Sigmoid colon (tissue), 7 donors: Measurements from ENCODE around the gene NCOA1. TPM values are rescaled to one million over a fixed set of nuclear protein-coding genes. Genes with fewer than 3 reads are reported as not detected.

Experiments
- DNase-seq: peaks from one replicate; pipeline ENCODE4 v3.0.0-alpha.2; 2019
- H3K27ac ChIP-seq, 4 donors: fragments of 200-600 bp; sonication (generic); one replicate each; pipeline ENCODE4 v1.5.1; 2016 to 2019; ENCODE audit warnings: mild to moderate bottlenecking in 1 of 4
- H3K27me3 ChIP-seq, 3 donors: fragments of 200-600 bp; sonication (generic); one replicate each; pipeline ENCODE4 v1.5.1; 2019; ENCODE audit warnings: mild to moderate bottlenecking in 1 of 3
- H3K36me3 ChIP-seq, 4 donors: fragments of 200-600 bp; sonication (generic); one replicate each; pipeline ENCODE4 v1.5.1; 2016 to 2019
- H3K4me1 ChIP-seq, 4 donors: fragments of 200-600 bp; sonication (generic); one replicate each; pipeline ENCODE4 v1.5.1; 2017 to 2019
- H3K4me3 ChIP-seq, 4 donors: fragments of 200-600 bp; sonication (generic); one replicate each; pipeline ENCODE4 v1.5.1; 2017 to 2019; ENCODE audit warnings: mild to moderate bottlenecking in 2 of 4, moderate library complexity in 1 of 4
- H3K9me3 ChIP-seq, 4 donors: fragments of 200-600 bp in 3 of 4; sonication (generic) in 3 of 4; one replicate each; pipeline versions ENCODE4 v1.5.1 to v1.6.1; 2013 to 2019
- CTCF ChIP-seq, 4 experiments: fragments of 450-650 bp in 3 of 4; fragments of 200-600 bp in 1 of 4; IDR thresholded peaks; one replicate each; pipeline ENCODE4 v1.5.1; 2016 to 2019; ENCODE audit warnings: antibody characterized with exemption in 4 of 4, mild to moderate bottlenecking in 3 of 4, moderate library complexity in 2 of 4
- EP300 ChIP-seq, 4 donors: sonication (generic); formaldehyde crosslinking; IDR thresholded peaks; one replicate each; pipeline ENCODE4 v1.6.1; 2017; ENCODE audit warnings: antibody characterized with exemption in 4 of 4
- POLR2A ChIP-seq, 2 donors: fragments of 450-650 bp; IDR thresholded peaks; one replicate each; pipeline ENCODE4 v1.6.1; 2016; ENCODE audit warnings: antibody characterized with exemption in 2 of 2, mild to moderate bottlenecking in 2 of 2, moderate library complexity in 2 of 2
- POLR2AphosphoS5 ChIP-seq, 4 donors: sonication (generic); formaldehyde crosslinking; IDR thresholded peaks; one replicate each; pipeline ENCODE4 v1.6.1; 2017; ENCODE audit warnings: antibody characterized with exemption in 4 of 4
- WGBS, 2 donors: extraction: QIAGEN DNeasy Blood & Tissue Kit; methylation state at CpG; one replicate each; pipeline ENCODE4 v1.1.7; 2013; 5-methylcytosine and 5-hydroxymethylcytosine counted together
- intact Hi-C: fragments of 100-400 bp; cut with DNase I; formaldehyde crosslinking; loops from one replicate; pipeline ENCODE4 v1.15.1; 2023
- polyA plus RNA-seq, 3 donors: library from polyadenylated mRNA; stranded (reverse); fragments of 200-250 nt; gene quantifications; one replicate each; pipeline ENCODE4 v1.2.3, GENCODE V29; 2013
- total RNA-seq, 4 donors: library from RNA; depleted of rRNA; stranded (reverse); fragments of >200 nt; gene quantifications; one replicate each; pipeline ENCODE4 v1.1.0, GENCODE V29; 2016
- donor health status: healthy with polysubstance abuse.
- donor health status: Bipolar disorder and iron deficiency.
- donor health status: healthy.

NCOA1 gene
- total and polyA plus RNA-seq, 7 donors, result 11.3 to 61.7 (median 49.2) TPM

DNA sequence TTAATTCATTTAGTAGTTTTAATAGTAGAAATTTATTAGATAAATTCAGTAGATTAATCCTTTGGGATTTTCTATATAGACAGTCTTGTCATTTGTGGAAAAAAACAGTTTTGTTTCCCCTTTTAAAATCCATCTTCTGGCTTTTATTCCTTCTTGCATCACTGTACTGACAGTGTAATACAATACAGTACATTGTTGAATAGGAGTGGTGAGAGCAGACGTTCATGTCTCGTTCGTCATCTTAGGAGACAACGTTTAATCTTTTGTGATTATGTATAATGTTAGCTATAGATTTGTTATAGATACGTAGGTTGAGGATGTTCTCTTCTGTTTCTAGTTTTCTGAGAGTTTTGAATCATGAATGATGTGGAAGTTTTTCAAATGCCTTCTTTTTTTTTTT lies 61.8 kb downstream of the NCOA1 start:
- no peak for DNase-seq
- Histone ChIP-seq H3K27ac (no peak overlapping the region), H3K27me3 (no peaks in the 10 kb centered on the region), H3K4me3 (no peak overlapping the region), H3K9me3 (no peaks in the 10 kb centered on the region), H3K4me1 (no peaks in the 10 kb centered on the region), H3K36me3 (no peaks in the 10 kb centered on the region)
- intact Hi-C loops, result no loop called here
- WGBS, 2 donors, result 85 to 91% methylated on average over 5 of the region's 5 CpGs
- TF ChIP-seq POLR2A (IDR thresholded peaks at IDR 0.05) (no peak), EP300 (IDR thresholded peaks at IDR 0.05) (no peak), CTCF (IDR thresholded peaks at IDR 0.05) (no peak), POLR2AphosphoS5 (IDR thresholded peaks at IDR 0.05) (no peak)

DNA sequence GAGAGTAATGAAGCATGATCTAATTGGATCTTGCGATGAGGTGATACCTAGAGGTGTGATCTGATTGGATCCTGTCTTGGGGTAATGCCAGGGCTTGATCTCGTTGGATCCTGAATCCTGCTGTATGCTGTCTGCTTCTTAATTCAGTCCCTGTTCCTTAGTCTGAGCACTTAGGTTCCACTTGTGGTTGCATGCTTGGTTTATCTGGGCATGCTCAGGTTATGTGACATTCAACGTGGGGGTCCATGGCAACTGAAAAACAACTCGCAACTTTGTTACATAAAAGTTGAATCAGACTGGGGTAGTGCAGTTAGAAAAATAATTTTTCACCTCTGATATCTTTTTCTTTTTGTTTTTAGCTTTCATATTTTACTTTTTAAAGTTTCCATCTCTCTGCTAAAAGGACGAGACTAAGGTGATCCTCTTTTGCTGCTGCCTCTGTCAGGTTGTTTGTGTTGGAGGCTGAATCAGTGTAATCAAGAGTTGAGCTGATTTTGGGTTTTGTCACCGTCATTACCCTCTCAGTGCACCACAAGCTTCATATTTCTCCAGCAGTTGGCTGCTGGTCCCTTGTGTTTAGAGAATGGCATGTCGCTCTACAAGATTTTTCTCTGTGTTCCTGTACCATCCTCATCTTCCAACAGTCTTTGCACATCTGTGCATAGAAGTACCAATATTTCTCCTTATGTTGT lies 67.9 kb downstream of the NCOA1 start:
- H3K27me3 ChIP-seq, result no peaks in the 10 kb centered on the region
- H3K27ac ChIP-seq, result no peak overlapping the region
- H3K4me1 ChIP-seq, result peaks cover 0 to 26% (median 20%) of the 10 kb centered on the region in 4 donors
- H3K9me3 ChIP-seq, result no peaks in the 10 kb centered on the region
- 92 to 94% methylated on average over 7 of the region's 7 CpGs for WGBS, 2 donors
- H3K4me3 ChIP-seq, result no peak overlapping the region
- intact Hi-C loops, result no loop called here
- TF ChIP-seq EP300 (IDR thresholded peaks at IDR 0.05) (no peak), POLR2A (IDR thresholded peaks at IDR 0.05) (no peak), CTCF (IDR thresholded peaks at IDR 0.05) (no peak), POLR2AphosphoS5 (IDR thresholded peaks at IDR 0.05) (no peak)
- no peak for DNase-seq
- no peaks in the 10 kb centered on the region for H3K36me3 ChIP-seq

- Histone ChIP-seq H3K27me3 (no peaks in the 10 kb centered on the region), H3K9me3 (no peaks in the 10 kb centered on the region), H3K36me3 (no peaks in the 10 kb centered on the region), H3K4me3 (no peak overlapping the region), H3K27ac (peak overlapping the region in 1 of 4 donors; percentile 1), H3K4me1 (peaks cover 0 to 26% (median 20%) of the 10 kb centered on the region in 4 donors)
- WGBS, 2 donors, result 86 to 96% methylated on average over 2 of the region's 2 CpGs
- DNase-seq, result no peak
- no peak for TF ChIP-seq EP300 (IDR thresholded peaks at IDR 0.05)
- no peak for TF ChIP-seq POLR2AphosphoS5 (IDR thresholded peaks at IDR 0.05)
- no peak for TF ChIP-seq CTCF (IDR thresholded peaks at IDR 0.05)
- TF ChIP-seq POLR2A (IDR thresholded peaks at IDR 0.05), result no peak
- intact Hi-C loops, result no loop called here
These were observed 68.5 kb downstream of the NCOA1 start for GRCh38 chr2:24559473-24560113.

- Histone ChIP-seq H3K27me3 (no peaks in the 10 kb centered on the region), H3K36me3 (peaks cover 0 to 16% (median 1%) of the 10 kb centered on the region in 4 donors), H3K4me3 (no peak overlapping the region), H3K27ac (no peak overlapping the region), H3K4me1 (peaks cover 0 to 17% (median 9%) of the 10 kb centered on the region in 4 donors), H3K9me3 (peaks cover 0 to 3% (median 0%) of the 10 kb centered on the region in 4 donors)
- TF ChIP-seq EP300 (IDR thresholded peaks at IDR 0.05) (no peak), POLR2A (IDR thresholded peaks at IDR 0.05) (no peak), CTCF (IDR thresholded peaks at IDR 0.05) (no peak), POLR2AphosphoS5 (IDR thresholded peaks at IDR 0.05) (no peak)
- no peak for DNase-seq
- WGBS, 2 donors, result 98 to 99% methylated on average over 8 of the region's 8 CpGs
- intact Hi-C loops, result no loop called here
These were observed 74.5 kb downstream of the NCOA1 start for GRCh38 chr2:24565537-24565936.
